Activated naive CD4-positive, alpha-beta T cell (primary cell): ENCODE data around the gene LUC7L.
"Not testable (repeated sequence)": the region's sequence is repeated elsewhere in the genome, so short reads cannot be mapped to it uniquely, and the experiment has no call there.

Source experiments
- DNase-seq, 4 experiments: peaks; one replicate each; lab custom pipeline; 2025; lab: John Stamatoyannopoulos, UW

LUC7L gene

DNA sequence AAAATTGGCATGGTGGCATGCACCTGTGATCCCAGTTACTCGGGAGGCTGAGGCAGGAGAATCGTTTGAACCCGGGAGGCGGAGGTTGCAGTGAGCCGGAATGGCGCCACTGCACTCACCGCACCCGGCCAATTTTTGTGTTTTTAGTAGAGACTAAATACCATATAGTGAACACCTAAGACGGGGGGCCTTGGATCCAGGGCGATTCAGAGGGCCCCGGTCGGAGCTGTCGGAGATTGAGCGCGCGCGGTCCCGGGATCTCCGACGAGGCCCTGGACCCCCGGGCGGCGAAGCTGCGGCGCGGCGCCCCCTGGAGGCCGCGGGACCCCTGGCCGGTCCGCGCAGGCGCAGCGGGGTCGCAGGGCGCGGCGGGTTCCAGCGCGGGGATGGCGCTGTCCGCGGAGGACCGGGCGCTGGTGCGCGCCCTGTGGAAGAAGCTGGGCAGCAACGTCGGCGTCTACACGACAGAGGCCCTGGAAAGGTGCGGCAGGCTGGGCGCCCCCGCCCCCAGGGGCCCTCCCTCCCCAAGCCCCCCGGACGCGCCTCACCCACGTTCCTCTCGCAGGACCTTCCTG is 49.1 kb downstream of the LUC7L start, which contains the start of gene HBQ1:
HBQ1 (plus strand) TSS at position 359 of the 575 bp plus-strand sequence; CDS start at position 387, 28 bp downstream.
- DNase-seq: peak in 2 of 4 experiments; percentile 17 to 35

DNA sequence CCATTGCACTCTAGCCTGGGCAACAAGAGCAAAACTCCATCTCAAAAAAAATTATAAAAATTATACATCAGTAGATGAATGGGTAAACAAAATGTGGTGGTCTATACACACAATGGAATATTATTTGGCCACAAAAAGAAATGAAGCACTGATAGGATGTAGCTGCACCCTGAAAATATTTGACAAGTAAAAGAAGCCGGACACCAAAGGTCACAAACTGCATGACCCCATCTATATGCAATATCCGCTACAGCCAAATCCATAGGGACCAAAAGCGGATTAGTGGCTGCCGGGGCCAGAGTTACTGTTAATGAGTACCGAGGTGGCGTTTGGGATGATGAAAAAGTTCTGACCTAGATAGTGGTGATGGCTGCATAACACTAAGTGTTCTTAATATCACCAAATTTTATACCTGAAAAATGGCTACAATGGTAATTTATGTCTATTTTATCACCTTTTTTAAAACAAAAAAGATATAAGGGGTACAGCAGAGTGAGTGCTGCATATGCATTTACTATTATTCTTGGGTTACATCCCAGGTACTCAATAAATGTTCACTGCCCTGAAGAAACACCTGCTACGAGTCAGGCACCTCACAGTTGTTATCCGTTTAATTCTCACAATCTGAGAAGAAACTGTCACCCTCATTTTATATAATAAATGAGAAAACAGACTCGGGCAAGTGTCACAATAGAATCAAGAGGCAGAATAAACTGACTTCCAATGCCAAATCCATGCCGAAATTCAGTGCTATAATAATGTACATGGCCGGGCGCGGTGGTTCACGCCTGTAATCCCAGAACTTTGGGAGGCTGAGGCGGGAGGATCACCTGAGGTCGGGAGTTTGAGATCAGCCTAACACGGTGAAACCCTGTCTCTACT is 49.8 kb downstream of the LUC7L start:
- no peak for DNase-seq

DNA sequence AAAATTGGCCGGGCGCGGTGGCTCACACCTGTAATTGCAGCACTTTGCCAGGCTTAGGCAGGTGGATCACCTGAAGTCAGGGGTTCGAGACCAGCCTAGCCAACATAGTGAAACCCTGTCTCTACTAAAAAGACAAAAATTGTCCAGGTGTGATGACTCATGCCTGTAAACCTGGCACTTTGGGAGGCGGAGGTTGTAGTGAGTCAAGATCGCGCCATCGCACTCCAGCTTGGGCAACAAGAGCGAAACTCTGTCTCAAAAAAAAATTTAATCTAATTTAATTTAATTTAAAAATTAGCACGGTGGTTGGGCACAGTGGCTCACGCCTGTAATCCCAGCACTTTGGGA is 50.6 kb downstream of the LUC7L start:
- DNase-seq: no peak

DNA sequence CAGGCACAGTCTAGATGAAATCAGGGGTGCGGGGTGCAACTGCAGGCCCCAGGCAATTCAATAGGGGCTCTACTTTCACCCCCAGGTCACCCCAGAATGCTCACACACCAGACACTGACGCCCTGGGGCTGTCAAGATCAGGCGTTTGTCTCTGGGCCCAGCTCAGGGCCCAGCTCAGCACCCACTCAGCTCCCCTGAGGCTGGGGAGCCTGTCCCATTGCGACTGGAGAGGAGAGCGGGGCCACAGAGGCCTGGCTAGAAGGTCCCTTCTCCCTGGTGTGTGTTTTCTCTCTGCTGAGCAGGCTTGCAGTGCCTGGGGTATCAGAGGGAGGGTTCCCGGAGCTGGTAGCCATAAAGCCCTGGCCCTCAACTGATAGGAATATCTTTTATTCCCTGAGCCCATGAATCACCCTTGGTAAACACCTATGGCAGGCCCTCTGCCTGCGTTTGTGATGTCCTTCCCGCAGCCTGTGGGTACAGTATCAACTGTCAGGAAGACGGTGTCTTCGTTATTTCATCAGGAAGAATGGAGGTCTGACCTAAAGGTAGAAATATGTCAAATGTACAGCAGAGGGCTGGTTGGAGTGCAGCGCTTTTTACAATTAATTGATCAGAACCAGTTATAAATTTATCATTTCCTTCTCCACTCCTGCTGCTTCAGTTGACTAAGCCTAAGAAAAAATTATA is 51.1 kb downstream of the LUC7L start:
- no peak for DNase-seq

DNA sequence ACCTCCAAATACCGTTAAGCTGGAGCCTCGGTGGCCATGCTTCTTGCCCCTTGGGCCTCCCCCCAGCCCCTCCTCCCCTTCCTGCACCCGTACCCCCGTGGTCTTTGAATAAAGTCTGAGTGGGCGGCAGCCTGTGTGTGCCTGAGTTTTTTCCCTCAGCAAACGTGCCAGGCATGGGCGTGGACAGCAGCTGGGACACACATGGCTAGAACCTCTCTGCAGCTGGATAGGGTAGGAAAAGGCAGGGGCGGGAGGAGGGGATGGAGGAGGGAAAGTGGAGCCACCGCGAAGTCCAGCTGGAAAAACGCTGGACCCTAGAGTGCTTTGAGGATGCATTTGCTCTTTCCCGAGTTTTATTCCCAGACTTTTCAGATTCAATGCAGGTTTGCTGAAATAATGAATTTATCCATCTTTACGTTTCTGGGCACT is 51.8 kb downstream of the LUC7L start:
- DNase-seq: no peak

DNA sequence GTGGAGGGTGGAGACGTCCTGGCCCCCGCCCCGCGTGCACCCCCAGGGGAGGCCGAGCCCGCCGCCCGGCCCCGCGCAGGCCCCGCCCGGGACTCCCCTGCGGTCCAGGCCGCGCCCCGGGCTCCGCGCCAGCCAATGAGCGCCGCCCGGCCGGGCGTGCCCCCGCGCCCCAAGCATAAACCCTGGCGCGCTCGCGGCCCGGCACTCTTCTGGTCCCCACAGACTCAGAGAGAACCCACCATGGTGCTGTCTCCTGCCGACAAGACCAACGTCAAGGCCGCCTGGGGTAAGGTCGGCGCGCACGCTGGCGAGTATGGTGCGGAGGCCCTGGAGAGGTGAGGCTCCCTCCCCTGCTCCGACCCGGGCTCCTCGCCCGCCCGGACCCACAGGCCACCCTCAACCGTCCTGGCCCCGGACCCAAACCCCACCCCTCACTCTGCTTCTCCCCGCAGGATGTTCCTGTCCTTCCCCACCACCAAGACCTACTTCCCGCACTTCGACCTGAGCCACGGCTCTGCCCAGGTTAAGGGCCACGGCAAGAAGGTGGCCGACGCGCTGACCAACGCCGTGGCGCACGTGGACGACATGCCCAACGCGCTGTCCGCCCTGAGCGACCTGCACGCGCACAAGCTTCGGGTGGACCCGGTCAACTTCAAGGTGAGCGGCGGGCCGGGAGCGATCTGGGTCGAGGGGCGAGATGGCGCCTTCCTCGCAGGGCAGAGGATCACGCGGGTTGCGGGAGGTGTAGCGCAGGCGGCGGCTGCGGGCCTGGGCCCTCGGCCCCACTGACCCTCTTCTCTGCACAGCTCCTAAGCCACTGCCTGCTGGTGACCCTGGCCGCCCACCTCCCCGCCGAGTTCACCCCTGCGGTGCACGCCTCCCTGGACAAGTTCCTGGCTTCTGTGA is 52.5 kb downstream of the LUC7L start, which contains the start of gene HBA1:
HBA1 (plus strand) TSS at position 204 of the 906 bp plus-strand sequence; CDS start at position 241, 37 bp downstream.
- DNase-seq: not testable (repeated sequence)

DNA sequence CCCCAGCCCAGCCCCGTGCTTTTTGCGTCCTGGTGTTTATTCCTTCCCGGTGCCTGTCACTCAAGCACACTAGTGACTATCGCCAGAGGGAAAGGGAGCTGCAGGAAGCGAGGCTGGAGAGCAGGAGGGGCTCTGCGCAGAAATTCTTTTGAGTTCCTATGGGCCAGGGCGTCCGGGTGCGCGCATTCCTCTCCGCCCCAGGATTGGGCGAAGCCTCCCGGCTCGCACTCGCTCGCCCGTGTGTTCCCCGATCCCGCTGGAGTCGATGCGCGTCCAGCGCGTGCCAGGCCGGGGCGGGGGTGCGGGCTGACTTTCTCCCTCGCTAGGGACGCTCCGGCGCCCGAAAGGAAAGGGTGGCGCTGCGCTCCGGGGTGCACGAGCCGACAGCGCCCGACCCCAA is 53.2 kb downstream of the LUC7L start:
- DNase-seq: not testable (repeated sequence)

DNA sequence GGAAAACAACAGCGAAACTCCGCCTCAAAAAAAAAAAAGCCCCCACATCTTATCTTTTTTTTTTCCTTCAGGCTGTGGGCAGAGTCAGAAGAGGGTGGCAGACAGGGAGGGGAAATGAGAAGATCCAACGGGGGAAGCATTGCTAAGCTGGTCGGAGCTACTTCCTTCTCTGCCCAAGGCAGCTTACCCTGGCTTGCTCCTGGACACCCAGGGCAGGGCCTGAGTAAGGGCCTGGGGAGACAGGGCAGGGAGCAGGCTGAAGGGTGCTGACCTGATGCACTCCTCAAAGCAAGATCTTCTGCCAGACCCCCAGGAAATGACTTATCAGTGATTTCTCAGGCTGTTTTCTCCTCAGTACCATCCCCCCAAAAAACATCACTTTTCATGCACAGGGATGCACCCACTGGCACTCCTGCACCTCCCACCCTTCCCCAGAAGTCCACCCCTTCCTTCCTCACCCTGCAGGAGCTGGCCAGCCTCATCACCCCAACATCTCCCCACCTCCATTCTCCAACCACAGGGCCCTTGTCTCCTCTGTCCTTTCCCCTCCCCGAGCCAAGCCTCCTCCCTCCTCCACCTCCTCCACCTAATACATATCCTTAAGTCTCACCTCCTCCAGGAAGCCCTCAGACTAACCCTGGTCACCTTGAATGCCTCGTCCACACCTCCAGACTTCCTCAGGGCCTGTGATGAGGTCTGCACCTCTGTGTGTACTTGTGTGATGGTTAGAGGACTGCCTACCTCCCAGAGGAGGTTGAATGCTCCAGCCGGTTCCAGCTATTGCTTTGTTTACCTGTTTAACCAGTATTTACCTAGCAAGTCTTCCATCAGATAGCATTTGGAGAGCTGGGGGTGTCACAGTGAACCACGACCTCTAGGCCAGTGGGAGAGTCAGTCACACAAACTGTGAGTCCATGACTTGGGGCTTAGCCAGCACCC is 54.0 kb downstream of the LUC7L start:
- no peak for DNase-seq

DNA sequence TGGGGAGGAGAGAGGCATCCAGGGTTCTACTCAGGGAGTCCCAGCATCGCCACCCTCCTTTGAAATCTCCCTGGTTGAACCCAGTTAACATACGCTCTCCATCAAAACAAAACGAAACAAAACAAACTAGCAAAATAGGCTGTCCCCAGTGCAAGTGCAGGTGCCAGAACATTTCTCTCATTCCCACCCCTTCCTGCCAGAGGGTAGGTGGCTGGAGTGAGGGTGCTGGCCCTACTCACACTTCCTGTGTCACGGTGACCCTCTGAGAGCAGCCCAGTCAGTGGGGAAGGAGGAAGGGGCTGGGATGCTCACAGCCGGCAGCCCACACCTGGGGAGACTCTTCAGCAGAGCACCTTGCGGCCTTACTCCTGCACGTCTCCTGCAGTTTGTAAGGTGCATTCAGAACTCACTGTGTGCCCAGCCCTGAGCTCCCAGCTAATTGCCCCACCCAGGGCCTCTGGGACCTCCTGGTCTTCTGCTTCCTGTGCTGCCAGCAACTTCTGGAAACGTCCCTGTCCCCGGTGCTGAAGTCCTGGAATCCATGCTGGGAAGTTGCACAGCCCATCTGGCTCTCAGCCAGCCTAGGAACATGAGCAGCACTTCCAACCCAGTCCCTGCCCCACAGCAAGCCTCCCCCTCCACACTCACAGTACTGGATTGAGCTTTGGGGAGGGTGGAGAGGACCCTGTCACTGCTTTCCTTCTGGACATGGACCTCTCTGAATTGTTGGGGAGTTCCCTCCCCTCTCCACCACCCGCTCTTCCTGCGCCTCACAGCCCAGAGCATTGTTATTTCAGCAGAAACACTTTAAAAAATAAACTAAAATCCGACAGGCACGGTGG is 55.1 kb downstream of the LUC7L start:
- DNase-seq: not testable (repeated sequence)

DNA sequence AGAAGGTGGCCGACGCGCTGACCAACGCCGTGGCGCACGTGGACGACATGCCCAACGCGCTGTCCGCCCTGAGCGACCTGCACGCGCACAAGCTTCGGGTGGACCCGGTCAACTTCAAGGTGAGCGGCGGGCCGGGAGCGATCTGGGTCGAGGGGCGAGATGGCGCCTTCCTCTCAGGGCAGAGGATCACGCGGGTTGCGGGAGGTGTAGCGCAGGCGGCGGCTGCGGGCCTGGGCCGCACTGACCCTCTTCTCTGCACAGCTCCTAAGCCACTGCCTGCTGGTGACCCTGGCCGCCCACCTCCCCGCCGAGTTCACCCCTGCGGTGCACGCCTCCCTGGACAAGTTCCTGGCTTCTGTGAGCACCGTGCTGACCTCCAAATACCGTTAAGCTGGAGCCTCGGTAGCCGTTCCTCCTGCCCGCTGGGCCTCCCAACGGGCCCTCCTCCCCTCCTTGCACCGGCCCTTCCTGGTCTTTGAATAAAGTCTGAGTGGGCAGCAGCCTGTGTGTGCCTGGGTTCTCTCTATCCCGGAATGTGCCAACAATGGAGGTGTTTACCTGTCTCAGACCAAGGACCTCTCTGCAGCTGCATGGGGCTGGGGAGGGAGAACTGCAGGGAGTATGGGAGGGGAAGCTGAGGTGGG is 55.9 kb downstream of the LUC7L start:
- not testable (repeated sequence) for DNase-seq

DNA sequence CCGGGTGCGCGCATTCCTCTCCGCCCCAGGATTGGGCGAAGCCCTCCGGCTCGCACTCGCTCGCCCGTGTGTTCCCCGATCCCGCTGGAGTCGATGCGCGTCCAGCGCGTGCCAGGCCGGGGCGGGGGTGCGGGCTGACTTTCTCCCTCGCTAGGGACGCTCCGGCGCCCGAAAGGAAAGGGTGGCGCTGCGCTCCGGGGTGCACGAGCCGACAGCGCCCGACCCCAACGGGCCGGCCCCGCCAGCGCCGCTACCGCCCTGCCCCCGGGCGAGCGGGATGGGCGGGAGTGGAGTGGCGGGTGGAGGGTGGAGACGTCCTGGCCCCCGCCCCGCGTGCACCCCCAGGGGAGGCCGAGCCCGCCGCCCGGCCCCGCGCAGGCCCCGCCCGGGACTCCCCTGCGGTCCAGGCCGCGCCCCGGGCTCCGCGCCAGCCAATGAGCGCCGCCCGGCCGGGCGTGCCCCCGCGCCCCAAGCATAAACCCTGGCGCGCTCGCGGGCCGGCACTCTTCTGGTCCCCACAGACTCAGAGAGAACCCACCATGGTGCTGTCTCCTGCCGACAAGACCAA is 56.8 kb downstream of the LUC7L start, which contains the start of gene HBA2:
HBA2 (plus strand) TSS at position 503 of the 568 bp plus-strand sequence; CDS start at position 540, 37 bp downstream.
- not testable (repeated sequence) for DNase-seq

DNA sequence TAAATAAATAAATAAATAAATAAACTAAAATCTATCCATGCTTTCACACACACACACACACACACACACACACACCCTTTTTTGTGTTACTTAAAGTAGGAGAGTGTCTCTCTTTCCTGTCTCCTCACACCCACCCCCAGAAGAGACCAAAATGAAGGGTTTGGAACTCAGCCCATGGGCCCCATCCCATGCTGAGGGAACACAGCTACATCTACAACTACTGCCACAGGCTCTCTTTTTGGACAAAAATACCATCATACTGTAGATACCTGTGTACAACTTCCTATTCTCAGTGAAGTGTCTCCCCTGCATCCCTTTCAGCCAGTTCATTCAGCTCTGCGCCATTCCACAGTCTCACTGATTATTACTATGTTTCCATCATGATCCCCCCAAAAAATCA is 58.5 kb downstream of the LUC7L start:
- DNase-seq: no peak

DNA sequence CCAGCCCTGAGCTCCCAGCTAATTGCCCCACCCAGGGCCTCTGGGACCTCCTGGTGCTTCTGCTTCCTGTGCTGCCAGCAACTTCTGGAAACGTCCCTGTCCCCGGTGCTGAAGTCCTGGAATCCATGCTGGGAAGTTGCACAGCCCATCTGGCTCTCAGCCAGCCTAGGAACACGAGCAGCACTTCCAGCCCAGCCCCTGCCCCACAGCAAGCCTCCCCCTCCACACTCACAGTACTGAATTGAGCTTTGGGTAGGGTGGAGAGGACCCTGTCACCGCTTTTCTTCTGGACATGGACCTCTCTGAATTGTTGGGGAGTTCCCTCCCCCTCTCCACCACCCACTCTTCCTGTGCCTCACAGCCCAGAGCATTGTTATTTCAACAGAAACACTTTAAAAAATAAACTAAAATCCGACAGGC is 59.2 kb downstream of the LUC7L start:
- DNase-seq: not testable (repeated sequence)

DNA sequence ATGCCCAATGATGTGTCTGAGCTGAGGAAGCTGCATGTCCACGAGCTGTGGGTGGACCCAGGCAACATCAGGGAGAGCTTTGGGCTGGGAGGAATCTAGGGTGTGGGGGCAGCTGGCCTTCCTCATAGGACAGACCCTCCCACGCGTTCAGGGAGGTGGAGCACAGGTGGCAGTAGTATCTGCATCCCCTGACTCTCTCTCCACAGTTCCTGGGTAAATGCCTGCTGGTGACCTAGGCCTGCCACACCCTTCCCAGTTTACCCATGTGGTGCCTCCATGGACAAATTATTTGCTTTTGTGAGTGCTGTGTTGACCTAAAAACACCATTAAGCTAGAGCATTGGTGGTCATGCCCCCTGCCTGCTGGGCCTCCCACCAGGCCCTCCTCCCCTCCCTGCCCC is 60.2 kb downstream of the LUC7L start:
- no peak for DNase-seq

DNA sequence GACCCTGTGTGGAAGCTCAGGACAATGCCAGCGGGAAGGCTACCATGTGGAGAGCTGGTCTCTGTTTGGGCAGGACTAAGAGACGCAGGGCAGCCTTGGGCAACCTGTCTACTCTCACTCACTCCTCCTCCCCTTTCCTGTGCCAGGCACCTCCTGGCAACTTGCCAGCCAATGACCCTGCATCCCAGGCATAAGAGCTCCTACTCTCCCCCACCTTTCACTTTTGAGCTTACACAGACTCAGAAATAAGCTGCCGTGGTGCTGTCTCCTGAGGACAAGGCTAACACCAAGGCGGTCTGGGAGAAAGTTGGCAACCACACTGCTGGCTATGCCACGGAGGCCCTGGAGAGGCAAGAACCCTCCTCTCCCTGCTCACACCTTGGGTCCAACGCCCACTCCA is 60.8 kb downstream of the LUC7L start:
- DNase-seq: no peak

DNA sequence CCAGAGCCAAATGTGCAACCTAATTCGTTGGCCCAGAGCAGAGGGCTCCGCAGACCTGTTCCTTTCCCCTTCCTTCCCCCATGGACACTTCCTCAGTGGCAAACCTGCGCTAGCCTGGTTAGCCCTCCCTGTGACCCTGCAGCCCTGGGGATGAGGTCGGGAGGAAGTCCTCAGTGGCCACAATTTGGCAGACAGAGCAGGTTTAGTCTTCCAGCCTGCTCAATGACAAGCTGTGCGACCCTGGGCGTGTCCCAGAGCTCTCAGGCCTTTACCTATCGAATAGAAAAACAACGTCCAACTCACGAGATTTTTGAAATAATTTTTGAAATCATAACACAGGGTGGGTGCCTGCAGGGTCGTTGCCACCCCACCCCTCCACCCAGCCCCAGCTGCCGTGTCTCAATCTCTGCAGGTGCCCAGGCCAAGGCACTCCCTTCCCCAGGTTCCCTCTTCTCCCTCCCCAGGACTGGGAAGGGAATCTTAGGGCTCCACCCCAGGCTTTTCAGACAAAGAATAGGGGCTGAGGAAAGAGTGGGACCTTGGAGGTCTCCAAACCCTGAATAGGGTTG is 62.0 kb downstream of the LUC7L start:
- no peak for DNase-seq

DNA sequence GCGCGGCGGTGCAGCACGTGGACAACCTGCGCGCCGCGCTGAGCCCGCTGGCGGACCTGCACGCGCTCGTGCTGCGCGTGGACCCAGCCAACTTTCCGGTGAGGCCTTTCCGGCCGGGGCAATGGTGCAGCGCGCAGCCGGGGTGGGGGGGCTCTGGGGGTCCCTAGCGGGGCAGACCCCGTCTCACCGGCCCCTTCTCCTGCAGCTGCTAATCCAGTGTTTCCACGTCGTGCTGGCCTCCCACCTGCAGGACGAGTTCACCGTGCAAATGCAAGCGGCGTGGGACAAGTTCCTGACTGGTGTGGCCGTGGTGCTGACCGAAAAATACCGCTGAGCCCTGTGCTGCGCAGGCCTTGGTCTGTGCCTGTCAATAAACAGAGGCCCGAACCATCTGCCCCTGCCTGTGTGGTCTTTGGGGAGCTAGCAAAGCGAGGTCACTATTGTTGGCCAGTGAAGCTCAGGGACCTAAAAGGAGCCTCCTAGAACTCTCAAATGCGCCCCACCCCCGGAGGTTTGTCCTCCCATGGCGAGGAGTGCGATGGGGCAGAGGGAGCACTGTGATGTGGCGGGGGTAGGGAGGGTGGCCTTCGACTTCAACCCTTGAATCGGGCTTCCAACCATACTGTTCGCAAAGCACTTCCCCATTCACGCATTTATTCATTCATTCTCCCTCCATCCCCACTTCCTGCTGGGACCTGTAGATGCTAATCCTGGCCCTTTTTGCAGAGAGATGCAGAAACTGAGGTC is 62.7 kb downstream of the LUC7L start:
- no peak for DNase-seq
